ENCODE results near the gene CA11.
A peak's percentile ranks its signal among the peaks of the same experiment; 100 is the strongest.
"Not testable (repeated sequence)": the region's sequence is repeated elsewhere in the genome, so short reads cannot be mapped to it uniquely, and the experiment has no call there.

CA11 gene

DNA sequence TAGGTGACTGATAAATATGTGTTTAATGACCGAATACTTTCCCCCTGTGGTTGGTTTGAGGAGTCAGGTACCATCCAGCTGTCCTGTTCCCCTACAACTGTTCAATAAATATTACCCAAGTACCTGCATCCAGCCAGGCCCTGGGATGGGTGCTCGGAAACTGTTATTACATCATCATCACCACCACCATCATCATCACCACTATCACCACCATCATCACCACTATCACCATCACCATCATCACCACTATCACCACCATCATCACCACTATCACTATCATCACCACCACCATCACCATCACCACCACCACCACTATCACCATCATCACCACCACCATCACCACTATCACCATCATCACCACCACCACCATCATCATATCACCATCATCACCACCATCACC lies 22.8 kb upstream of the CA11 start:
- no peak for DNase-seq

DNA sequence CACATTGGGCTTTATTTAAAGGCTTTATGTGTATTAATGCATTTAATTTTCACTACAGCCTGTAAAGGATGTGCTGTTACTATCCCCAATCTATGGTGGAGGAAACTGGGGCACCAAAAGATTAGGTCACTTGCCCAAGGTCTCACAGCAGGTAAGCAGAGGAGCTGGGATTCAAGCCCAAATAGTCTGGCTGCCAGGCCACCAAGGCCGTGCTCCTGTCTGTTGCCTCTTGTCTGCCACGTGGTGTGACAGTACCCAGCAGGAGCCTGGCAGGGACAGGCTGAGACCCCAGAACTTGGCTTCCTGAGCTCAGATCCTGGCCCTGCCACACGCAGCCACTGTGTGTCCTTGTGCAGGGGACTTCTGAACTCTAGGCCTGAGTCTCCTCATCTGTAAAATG lies 22.3 kb upstream of the CA11 start:
- no peak for DNase-seq

DNA sequence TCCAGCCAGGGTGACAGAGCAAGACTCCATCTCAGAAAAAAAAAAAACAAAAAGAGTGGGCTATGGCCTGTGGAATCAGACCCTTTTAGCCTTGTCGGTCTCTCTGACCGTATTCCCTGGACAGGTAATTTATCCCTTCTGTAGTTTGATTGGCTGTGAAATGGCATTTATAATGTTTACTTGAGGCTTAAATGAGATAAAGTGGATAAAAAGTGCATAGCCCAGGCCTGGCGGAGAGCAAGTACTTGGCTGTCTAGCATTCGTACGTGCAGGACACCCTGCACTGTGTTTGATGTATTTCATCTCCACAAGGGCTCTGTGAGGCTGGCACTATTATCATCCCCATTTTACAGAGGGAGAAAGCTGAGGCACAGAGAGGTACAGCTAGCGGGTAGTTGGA lies 19.8 kb upstream of the CA11 start:
- DNase-seq: no peak

DNA sequence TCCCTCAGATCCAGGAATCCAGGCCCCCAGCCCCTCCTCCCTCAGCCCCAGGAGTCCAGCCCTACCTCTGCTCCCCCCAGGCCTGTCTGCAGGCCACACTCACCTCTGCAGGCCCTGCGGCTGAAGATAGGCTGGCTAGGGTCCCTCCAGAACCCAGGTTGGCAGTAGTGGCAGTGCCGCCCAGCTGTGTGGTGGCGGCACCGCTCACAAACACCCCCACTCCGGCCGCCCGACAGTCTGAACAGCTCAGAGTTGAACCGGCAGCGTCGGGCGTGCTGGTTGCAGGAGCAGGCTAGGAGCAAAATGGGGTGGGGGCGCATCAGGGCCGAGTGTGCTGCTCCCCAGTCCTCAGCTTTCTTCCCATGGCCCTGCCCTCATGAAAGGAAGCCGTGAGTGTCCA lies 18.5 kb upstream of the CA11 start:
- no peak for DNase-seq

DNA sequence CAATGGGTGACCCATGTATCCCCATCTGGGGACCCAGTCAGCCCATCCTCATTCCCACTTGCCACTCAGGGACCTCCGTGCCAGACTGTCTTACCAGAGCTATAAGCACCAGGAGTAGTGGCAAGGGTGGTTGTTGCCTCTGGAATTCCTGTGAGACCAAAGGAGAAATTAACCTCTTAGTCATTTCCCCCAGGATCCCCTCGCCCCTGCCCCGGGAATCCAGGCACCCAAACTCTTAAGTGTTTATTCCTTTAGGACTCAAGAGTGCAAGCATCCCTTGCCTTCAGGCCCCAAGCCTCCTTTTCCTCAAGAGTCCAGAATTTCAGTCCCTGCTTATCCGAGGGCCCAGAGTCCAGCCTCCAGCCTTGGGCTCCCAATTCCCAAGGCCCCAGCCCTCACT lies 17.7 kb upstream of the CA11 start:
- DNase-seq: no peak

DNA sequence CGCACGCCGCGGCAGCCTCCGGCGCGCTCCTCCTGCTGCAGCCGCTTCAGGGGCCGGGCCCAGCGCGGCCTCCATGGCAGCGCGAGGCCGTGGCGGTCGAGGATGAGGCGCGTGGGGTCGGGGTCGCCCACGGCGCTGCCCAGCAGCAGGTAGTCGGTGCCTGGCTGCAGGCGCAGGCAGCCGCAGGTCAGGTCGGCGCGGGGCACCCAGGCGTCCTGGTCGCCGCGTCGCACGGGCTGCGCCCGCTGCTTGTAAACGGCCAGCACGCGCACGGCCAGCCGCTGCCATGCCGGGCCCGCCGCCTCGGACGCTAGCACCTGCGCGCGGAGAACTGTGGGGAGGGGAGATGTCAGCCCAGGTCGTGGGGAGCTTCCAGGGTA lies 15.7 kb upstream of the CA11 start:
- DNase-seq: no peak

DNA sequence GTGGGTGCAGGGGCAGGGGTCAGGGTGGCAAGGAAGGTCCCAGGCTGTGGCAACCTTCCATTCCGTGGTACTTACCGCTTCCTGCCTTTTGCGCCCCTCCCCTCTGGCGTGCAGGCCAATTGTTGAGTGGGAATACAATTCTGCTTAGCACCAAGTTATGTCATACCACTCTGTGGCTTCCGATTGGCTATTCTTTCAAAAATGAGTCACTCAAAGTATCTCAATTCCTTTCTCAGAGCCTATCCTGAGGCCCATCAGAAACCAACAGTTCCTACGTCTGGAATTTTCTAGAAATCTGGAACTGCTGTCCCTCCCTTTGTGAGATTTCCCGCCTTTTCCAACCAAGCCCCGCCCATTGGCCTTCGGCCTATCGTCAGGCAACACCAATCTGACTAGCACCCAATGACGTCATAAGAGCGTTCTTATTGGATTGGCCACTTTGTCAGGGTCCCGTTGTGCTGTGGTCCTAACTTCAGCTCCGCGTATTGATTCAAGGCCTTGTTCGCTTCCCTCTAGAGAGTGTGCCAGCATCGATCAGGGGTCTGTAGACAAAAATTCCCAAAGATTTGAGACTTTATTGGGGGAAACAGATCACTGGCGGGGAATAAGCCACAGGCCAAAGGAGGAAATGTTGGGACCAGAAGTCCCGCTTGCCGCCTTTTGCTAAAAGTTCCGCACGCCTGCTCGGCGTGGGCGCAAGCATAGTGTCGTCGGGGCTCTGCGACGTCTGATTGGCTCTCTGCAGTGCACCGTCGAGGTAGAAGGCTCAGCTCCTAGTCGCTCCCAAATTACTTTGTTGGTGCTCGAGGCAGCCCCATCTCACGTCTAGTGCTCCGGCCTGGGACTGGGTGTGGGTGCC lies 15.1 kb upstream of the CA11 start:
- DNase-seq: peak; percentile 91

DNA sequence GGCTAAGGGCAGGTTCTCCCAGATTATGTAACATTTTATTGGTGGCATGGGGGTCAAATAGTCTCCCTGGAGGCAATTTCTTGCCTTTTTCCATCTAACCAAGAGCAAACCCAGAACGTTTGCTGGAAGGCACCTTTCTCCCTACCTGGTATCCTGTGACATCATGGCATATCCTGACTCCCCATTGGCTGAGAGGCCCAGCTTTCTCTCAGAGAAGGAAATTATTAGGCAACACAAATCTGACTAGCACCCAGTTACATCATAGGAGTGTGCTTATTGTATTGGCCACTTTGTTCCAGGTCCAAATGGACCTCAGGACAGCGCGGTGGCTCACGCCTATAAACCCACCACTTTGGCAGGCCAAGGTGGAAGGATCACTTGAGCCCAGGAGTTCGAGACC lies 13.8 kb upstream of the CA11 start:
- DNase-seq: no peak

DNA sequence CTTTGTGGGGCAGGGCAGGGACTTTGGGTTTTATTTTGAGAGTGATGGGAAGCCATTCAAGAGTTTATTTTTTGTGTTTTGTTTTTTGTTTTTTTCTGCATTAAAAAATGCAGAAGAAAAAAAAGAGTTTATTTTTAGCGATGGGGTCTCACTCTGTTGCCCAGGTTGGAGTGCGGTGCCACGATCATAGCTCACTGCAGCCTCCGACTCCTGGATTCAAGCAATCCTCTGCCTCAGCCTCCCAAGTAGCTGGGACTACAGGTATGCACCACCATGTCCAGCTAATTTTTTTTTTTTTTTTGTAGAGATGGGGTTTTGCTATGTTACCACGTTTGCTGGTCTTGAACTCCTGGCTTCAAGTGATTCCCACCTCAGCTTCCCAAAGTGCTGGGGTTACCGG lies 12.5 kb upstream of the CA11 start:
- no peak for DNase-seq

DNA sequence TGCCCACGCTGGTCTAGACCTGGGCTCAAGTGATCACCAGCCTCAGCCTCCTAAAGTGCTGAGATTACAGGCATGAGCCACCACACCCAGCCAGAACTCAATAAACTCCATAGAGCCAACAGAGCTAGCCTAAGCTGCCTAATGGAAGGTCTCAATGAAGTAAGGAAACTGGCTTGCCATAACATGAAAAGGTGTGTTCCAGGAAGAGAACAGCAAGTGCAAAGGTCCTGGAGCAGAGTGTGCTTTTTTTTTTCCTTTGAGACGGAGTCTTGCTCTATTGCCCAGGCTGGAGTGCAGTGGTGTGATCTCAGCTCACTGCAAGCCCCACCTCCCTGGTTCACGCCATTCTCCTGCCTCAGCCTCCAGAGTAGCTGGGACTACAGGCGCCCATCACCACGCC lies 11.8 kb upstream of the CA11 start:
- not testable (repeated sequence) for DNase-seq

DNA sequence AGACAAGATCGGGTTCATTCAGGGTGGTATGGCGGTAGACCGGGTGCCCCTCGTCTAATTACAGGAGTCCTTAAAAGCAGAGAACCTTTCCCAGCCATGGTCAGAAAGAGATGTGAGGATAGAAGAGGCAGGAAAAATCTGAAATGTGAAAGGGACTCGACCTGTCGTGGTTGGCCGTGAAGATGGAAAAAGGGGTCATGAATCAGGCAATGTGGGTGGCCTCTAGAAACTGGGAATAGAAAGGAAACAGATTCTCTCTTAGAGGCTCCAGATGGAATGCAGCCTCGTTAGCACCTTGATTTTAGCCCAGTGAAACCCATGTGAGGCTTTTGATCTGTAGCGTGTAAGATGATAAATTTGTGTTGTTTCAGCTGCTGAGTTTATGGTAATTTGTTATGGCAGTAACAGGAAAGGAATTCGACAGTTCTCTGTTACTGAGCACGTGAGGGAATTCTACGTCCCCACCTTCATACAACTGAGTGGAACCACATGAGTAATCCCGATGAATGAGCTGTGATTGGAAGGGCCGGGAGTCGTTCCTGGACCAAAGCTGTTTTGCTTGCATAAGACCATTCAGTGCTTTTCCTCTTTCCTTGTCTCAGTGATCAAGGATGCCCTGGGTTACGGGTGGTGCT lies 11.0 kb upstream of the CA11 start:
- no peak for DNase-seq

DNA sequence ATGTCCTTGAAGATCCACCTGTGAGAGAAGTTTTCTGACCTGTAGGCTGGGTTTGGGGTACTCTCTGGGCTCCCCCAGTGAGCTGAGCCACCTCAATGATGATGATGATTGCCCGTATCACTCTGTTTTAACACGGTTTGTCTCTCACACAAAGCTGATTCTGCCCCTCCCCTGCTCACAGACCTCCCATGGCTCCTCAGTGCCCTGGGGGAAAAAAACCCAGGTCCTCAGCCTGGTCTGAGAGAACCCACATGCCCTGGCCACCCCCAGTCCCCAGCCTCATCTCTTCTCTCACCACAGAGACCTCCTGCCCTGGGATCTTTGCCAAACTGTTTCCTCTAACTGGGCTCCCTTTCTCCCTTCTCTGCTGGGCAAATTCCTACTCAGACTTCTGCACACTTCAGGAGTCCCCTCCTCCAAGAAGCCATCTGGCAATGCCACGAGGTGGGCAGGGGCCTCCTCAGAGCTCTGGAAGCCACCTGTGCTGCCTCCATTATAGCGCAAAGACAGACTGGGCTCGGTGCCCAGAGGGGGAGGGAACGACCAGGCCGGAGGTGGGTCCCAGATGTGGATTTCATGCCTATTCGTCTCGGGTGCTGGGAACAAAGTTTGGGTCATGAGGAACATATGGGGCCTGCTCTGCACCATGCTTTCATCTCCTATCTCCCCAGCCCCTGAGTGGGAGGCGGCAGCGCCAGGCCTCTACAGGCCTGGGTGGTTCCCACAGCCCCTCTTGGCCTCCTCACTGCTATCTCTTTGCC lies 8.5 kb upstream of the CA11 start:
- DNase-seq: no peak

DNA sequence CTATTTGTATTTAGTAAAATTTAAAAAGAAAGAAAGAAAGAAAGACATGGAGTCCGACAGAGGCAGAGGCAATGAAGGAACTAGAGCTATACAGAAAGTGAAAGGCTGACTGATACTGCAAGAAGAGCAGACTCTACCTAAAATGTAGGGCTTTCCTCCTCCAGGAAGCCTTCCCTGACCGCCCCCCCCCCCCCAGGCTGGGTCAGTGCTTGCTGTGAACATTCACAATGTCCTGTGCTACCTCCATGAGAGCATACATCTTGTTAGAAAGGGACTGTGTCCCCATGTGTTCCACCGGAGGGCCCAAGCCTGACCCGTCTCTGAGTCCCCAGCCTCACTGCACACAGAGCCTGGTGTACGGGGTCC lies 5.7 kb upstream of the CA11 start:
- no peak for DNase-seq

DNA sequence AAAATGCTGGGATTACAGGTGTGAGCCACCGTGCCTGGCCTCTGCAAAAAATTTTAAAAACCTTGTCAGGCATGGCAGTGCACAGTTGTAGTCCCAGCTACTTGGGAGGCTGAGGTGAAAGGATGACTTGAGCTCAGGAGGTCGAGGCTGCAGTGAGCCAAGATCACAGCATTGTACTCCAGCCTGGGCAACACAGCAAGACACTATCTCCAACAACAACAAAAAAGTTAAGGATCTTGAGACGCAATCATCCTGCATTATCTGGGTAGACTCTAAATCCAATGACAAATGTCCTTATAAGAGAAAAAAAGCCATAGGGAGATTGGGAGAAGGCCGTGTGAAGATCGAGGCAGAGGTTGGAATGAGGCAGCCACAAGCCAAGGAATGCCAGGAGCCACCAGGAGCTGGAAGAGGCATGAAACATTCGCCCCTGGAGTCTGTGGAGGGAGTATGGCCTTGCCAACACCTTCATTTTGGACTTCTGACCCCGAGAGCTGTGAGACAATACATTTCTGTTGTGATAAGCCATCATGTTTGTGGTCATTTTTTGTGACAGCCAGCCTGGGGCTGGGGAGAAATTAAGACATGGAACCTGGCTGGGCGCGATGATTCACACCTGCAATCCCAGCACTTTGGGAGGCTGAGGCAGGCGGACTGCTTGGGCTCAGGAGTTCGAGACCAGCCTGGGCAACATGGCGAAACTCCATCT lies 5.1 kb upstream of the CA11 start:
- DNase-seq: no peak

DNA sequence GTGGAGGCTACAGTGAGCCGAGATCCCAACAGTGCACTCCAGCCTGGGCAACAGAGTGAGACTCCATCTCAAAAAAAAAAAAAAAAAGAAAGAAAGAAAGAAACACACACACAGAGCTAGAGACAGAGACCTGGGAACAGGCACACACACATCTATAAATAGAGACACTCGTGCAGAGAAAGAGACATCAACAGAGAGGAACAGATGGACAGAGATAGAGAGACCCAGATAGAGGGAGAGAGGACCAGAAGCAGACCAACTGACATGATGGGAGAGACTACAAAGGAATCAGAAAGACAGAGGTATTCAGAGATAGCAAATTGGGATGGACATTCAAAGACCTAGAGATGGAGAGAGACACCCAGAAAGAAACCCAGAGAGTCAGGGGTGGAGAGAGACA lies 2.1 kb upstream of the CA11 start:
- DNase-seq: no peak

DNA sequence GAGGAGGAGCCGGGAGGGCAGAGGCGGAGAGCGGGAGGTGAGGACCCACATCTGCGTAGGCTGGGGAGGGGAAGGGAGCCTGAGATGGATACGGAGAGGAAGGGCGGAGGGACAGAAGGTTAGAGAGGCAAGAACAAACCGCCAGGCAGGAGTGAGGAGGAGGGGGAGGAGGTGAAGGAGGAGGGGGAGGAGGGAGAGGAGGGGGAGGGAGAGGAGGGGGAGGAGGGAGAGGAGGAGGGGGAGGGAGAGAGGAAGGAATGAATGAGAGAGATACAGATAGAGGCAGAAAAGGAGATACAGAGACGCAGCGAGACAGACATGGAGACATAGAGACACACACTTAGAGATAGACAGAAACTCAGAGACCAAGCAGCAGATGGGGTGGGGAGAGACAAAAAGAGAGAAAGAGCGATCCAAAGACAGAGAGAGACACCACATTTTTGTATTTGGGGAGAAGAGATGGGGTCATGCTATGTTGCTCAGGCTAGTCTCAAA lies 782 bp upstream of the CA11 start:
- DNase-seq: no peak

DNA sequence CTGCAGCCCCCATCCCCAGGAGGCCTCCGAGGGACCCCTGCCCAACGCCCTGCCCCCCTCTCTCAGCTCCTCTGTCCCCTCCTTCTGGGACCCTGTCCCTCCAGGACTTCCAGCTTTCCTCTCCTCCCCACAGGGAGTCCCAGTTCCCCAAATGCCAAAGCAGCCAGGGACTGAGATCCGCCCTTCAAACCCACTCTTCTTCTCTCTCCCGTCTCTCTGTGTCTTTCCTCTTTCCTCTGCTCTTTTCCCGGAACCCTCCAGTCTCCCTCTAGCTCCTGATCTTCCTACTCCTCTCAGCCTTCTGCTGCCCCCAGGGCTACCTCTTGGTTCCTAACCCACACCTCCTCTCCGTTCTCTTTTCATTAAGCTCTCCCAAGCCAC lies 377 bp downstream of the CA11 start:
- no peak for DNase-seq

DNA sequence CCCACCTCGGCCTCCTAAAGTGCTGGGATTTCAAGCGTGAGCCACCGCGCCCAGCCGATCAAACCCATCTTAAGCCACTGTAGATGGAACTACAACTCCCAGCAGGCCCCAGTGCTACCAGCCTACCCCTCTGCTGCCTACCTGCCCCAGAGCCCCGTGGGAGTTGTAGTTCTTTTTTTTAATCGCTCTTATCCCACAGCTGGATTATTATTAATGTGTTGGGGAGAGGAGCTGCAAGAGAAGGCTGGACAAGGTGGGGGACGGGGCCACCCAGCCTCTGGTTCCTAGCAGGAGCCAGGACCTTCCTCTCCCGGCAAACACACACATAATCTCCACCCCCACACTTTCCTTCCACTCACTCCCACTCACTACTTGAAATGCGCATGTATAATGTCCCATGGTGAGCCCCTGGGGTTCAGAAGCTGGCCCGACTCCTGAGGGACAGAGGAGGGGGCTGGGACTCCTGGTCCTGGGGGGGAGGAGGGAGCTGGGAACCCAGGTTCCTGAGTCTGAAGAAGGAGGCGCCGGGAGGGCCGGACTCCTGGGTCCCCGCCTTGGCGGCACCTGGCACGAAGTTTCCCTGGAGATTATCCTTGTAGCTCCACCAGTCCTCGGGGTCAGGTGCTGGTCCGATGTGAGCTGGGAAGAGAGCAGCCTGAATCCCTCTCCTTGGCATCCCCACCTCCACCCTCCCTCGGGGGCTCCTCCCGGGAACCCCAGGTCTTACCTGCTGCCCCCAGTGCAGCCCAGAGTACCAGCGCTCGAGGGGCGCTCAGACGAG lies 958 bp downstream of the CA11 start:
- DNase-seq: peak; percentile 81

DNA sequence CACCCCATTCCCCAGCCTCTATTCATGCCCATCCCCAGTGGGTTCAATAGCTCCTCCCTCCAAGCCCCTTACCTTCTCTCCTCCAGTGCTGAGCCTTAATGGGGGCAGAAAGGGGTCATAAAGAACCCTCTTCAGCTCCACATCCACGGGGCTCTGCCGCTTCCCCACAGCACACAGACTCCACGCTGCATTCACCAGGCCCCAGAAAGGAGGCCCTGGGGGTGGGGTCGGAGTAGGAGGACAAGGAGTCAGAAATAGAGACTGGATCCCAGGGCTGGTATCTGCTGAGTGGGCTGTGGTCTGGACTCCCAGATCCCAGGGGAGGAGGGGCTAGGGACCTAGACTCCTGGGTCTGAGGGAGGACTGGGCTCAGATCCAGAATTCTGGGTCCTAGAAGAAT lies 1.6 kb downstream of the CA11 start:
- no peak for DNase-seq

DNA sequence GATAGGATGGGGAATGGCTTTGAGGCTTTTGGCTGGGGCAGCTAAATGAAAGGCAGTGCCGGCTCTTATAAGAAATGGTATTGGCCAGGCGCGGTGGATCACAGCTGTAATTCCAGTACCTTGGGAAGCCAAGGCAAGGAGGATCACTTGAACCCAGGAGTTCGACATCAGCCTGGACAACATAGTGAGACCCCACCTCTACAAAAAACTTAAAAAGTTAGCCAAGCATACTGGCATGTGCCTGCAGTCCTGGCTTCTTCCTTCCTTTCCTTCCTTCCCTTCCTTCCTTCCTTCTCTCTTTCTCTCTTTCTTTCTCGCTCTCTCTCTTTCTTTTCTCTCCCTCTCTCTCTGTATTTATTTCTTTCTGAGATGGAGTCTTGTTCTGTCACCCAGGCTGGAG lies 3.1 kb downstream of the CA11 start:
- DNase-seq: no peak

DNA sequence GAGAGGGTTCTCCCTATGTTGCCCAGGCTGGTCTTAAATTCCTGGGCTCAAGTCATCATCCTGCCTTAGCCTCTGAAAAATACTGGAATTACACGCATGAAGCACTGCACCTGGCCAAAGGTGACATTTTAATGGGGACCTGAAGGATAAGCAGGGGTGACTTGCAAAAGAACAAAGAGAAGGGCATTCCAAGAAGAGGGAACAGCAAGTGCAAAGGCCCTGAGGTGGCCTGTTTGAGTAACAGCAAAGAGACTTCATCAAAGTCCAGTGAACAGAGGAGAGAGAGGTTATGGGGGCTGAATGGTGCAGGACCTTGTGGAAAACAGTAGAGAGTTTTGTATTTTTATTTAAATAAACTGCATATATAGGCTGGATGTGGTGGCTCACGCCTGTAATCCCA lies 4.1 kb downstream of the CA11 start:
- no peak for DNase-seq

Data from stimulated activated CD8-positive, alpha-beta memory T cell treated with anti-CD3 and anti-CD28 coated beads, Interleukin-4, amount 100 ng/mL, for 48 hours (primary cell).